Measurements from ENCODE around the gene SLC39A11.

- TF ChIP-seq CTCF (conservative IDR thresholded peaks at IDR 0.05 in 1 of 2, IDR thresholded peaks at IDR 0.05 in 1 of 2; ENCODE audit: extremely low read depth in 1 of 2, insufficient read depth in 1 of 2, low read depth in 1 of 2, low read length in 2 of 2) (no peak), EZH2 (IDR thresholded peaks at IDR 0.05; ENCODE audit: borderline replicate concordance, low read length) (no peak)
Measured at GRCh38 chr17:72937707-72938106, 154.8 kb downstream of the SLC39A11 start.
